GM18511 (cell line): Measurements from ENCODE around the gene RPL36.
"Not testable (repeated sequence)": the region's sequence is repeated elsewhere in the genome, so short reads cannot be mapped to it uniquely, and the experiment has no call there.

Experiments used
- ATAC-seq: cut with Tn5 transposase; IDR thresholded peaks from one replicate; pipeline ENCODE4 v1.9.1; 2021; ENCODE audit warnings: mild to moderate bottlenecking, moderate library complexity; ENCODE audit not compliant: unreplicated experiment

Gene RPL36

GRCh38 chr19:5688262-5688881 lies 1.7 kb upstream of the RPL36 start:
- not testable (repeated sequence) for ATAC-seq

GRCh38 chr19:5690955-5691821 lies 1.1 kb downstream of the RPL36 start:
- no peak for ATAC-seq

GRCh38 chr19:5691822-5692722 lies 2.0 kb downstream of the RPL36 start:
- ATAC-seq = no peak

- no peak for ATAC-seq
These were observed 2.7 kb downstream of the RPL36 start for GRCh38 chr19:5692723-5693194.

- no peak for ATAC-seq
These were observed 3.4 kb downstream of the RPL36 start for GRCh38 chr19:5693195-5694166.

GRCh38 chr19:5694167-5694955 lies 4.3 kb downstream of the RPL36 start:
- no peak for ATAC-seq

GRCh38 chr19:5694956-5695648 lies 5.0 kb downstream of the RPL36 start:
- no peak for ATAC-seq

- no peak for ATAC-seq
These were observed 5.6 kb downstream of the RPL36 start for GRCh38 chr19:5695649-5696195.

- no peak for ATAC-seq
These were observed 6.3 kb downstream of the RPL36 start for GRCh38 chr19:5696196-5697021.

GRCh38 chr19:5697022-5697889 lies 7.2 kb downstream of the RPL36 start:
- ATAC-seq = no peak

GRCh38 chr19:5697890-5698634 lies 8.0 kb downstream of the RPL36 start:
- ATAC-seq = no peak

GRCh38 chr19:5698635-5699422 lies 8.7 kb downstream of the RPL36 start:
- ATAC-seq = no peak

GRCh38 chr19:5700455-5701092 lies 10.5 kb downstream of the RPL36 start:
- ATAC-seq = no peak

GRCh38 chr19:5702053-5702410 lies 11.9 kb downstream of the RPL36 start:
- not testable (repeated sequence) for ATAC-seq
